GM12878 (cell line): ENCODE measurements around the gene KRT82. TPM values are rescaled to one million over a fixed set of nuclear protein-coding genes. Genes with fewer than 3 reads are reported as not detected.

Experiments used
- BACH1 ChIP-seq: fragments of 450-650 bp; IDR thresholded peaks from 2 replicates; pipeline ENCODE4 v1.6.1; 2017; ENCODE audit warnings: mild to moderate bottlenecking, borderline replicate concordance
- BMI1 ChIP-seq: fragments of 450-650 bp; IDR thresholded peaks from 2 replicates; pipeline ENCODE4 v1.6.1; 2016; ENCODE audit warnings: mild to moderate bottlenecking, moderate library complexity, borderline replicate concordance
- CTCF ChIP-seq, 3 experiments: IDR thresholded peaks in 2 of 3; conservative IDR thresholded peaks in 1 of 3; 2 replicates each; pipeline ENCODE4 v1.5.1; 2011; ENCODE audit warnings: low read depth in 3 of 3, low read length in 3 of 3, mild to moderate bottlenecking in 3 of 3, control low read depth in 2 of 3, moderate library complexity in 2 of 3, inconsistent platforms in 1 of 3, mixed read lengths in 1 of 3; ENCODE audit not compliant: control insufficient read depth in 2 of 3, insufficient read depth in 1 of 3; ENCODE audit errors: extremely low read depth in 1 of 3
- E2F4 ChIP-seq: IDR thresholded peaks from 2 replicates; pipeline ENCODE4 v1.6.1; 2012; ENCODE audit warnings: low read depth, low read length, improper control_type of control experiment
- EED ChIP-seq: sonication (generic); IDR thresholded peaks from 2 replicates; pipeline ENCODE4 v1.6.1; 2016; ENCODE audit warnings: antibody characterized with exemption, low read depth
- EZH2 ChIP-seq: IDR thresholded peaks from 2 replicates; pipeline ENCODE4 v1.6.1; 2012; ENCODE audit warnings: low read depth, mild to moderate bottlenecking, control low read depth, inconsistent platforms, low read length, borderline replicate concordance; ENCODE audit not compliant: control insufficient read depth
- GATAD2B ChIP-seq: fragments of 450-650 bp; conservative IDR thresholded peaks from 2 replicates; pipeline ENCODE4 v1.6.1; 2017; ENCODE audit warnings: low read depth, mild to moderate bottlenecking, moderate library complexity
- MYB ChIP-seq: fragments of 150-350 bp; IDR thresholded peaks from 2 replicates; pipeline ENCODE4 v1.6.1; 2014; ENCODE audit warnings: mild to moderate bottlenecking, low read depth, low read length, borderline replicate concordance
- NKRF ChIP-seq: fragments of 450-650 bp; conservative IDR thresholded peaks from 2 replicates; pipeline ENCODE4 v1.6.1; 2017; ENCODE audit warnings: mild to moderate bottlenecking, moderate library complexity
- POLR2A ChIP-seq: IDR thresholded peaks from 2 replicates; pipeline ENCODE4 v1.6.1; 2011; ENCODE audit warnings: low read depth, mild to moderate bottlenecking, low read length
- RBBP5 ChIP-seq: fragments of 200-600 bp; sonication (generic); conservative IDR thresholded peaks from 2 replicates; pipeline ENCODE4 v1.6.1; 2016
- RCOR1 ChIP-seq: conservative IDR thresholded peaks from 2 replicates; pipeline ENCODE4 v1.6.1; 2012; ENCODE audit warnings: low read depth, low read length, improper control_type of control experiment
- RELA ChIP-seq: fragments of 450-650 bp; IDR thresholded peaks from 2 replicates; pipeline ENCODE4 v1.8.0; 2014; ENCODE audit warnings: borderline replicate concordance; ENCODE audit not compliant: partially characterized antibody
- SMC3 ChIP-seq: IDR thresholded peaks from 2 replicates; pipeline ENCODE4 v1.6.1; 2011; ENCODE audit warnings: low read length, improper control_type of control experiment, borderline replicate concordance
- SP1 ChIP-seq: IDR thresholded peaks from one replicate; pipeline ENCODE4 v1.6.1; 2011; ENCODE audit warnings: low read depth, low read length
- STAT1 ChIP-seq: fragments of 450-650 bp; conservative IDR thresholded peaks from 2 replicates; pipeline ENCODE4 v1.6.1; 2014; ENCODE audit warnings: antibody characterized with exemption, mild to moderate bottlenecking
- TCF3 ChIP-seq: IDR thresholded peaks from 2 replicates; pipeline ENCODE4 v1.6.1; 2012; ENCODE audit warnings: low read depth, mild to moderate bottlenecking, low read length, borderline replicate concordance; ENCODE audit not compliant: insufficient read depth
- USF2 ChIP-seq: IDR thresholded peaks from 2 replicates; pipeline ENCODE4 v1.6.1; 2011; ENCODE audit warnings: low read depth, low read length, improper control_type of control experiment, borderline replicate concordance
- YBX1 ChIP-seq: fragments of 450-650 bp; IDR thresholded peaks from 2 replicates; pipeline ENCODE4 v1.6.1; 2016; ENCODE audit warnings: antibody characterized with exemption
- polyA plus RNA-seq, 11 experiments: library from polyadenylated mRNA; depleted of rRNA in 4 of 11; unstranded in 6 of 11; stranded (reverse) in 5 of 11; fragments of >200 nt; fragmentation: Nextera tagmentation in 4 of 11; fragmentation: Illumina TruSeq in 1 of 11; extraction: Ambion mirVana in 4 of 11; extraction: Trizol in 1 of 11; gene quantifications; 1 replicate in 1 of 11; 2 replicates in 10 of 11; pipeline versions ENCODE4 v1.2.1 to v1.2.3, GENCODE V29; 2011 to 2016; ENCODE audit warnings: inconsistent platforms in 2 of 11, missing spikeins in 2 of 11, low read depth in 1 of 11
- total RNA-seq, 4 experiments: library from RNA; depleted of rRNA in 3 of 4; stranded (reverse); fragments of >200 nt in 3 of 4; fragmentation: Illumina TruSeq in 1 of 4; extraction: Trizol in 1 of 4; gene quantifications; 2 replicates each; pipeline versions ENCODE4 v1.2.1 to v1.2.3, GENCODE V29; 2013 to 2021

KRT82 gene
- total and polyA plus RNA-seq, 10 of the 15 experiments (the other 5 are each of a cell fraction or from before 2014, with no cell fraction given) = not detected

GRCh38 chr12:52372216-52373154 is 33.6 kb downstream of the KRT82 start (continued):
- TF ChIP-seq CTCF (IDR thresholded peaks at IDR 0.05 in 2 of 3, conservative IDR thresholded peaks at IDR 0.05 in 1 of 3; ENCODE audit: control insufficient read depth in 2 of 3, extremely low read depth in 1 of 3, insufficient read depth in 1 of 3, low read depth in 3 of 3, low read length in 3 of 3) = peak; percentile 71 to 83 (median 79)
- no peak for TF ChIP-seq BACH1
- TF ChIP-seq USF2 = no peak
- TF ChIP-seq STAT1 = no peak
- TF ChIP-seq TCF3 = no peak
- TF ChIP-seq EZH2 = no peak
- TF ChIP-seq POLR2A = no peak
- no peak for TF ChIP-seq SP1
- TF ChIP-seq SMC3 = peak; percentile 60
- TF ChIP-seq GATAD2B = no peak
- TF ChIP-seq E2F4 = no peak
- TF ChIP-seq MYB = no peak
- no peak for TF ChIP-seq BMI1
- TF ChIP-seq EED = no peak
- no peak for TF ChIP-seq YBX1
- no peak for TF ChIP-seq NKRF
- TF ChIP-seq RBBP5 = no peak
- TF ChIP-seq RCOR1 = no peak
- TF ChIP-seq RELA = no peak
